OCI-LY3 (cell line): ENCODE data around the gene SFXN1.

Experiments used
- EZH2phosphoT487 ChIP-seq: fragments of 200-600 bp; shearing (Covaris generic); IDR thresholded peaks from 2 replicates; pipeline ENCODE4 v1.6.1; 2018; ENCODE audit warnings: antibody characterized with exemption, mixed run types, low read depth
- TF ChIP-seq, protein P1 (sequence below): fragments of 200-600, 300-600 bp; sonication (generic); IDR thresholded peaks from 2 replicates; pipeline ENCODE4 v1.5.1; 2014; ENCODE audit warnings: antibody characterized with exemption, low read length, low read depth

- TF ChIP-seq, protein P1, sequence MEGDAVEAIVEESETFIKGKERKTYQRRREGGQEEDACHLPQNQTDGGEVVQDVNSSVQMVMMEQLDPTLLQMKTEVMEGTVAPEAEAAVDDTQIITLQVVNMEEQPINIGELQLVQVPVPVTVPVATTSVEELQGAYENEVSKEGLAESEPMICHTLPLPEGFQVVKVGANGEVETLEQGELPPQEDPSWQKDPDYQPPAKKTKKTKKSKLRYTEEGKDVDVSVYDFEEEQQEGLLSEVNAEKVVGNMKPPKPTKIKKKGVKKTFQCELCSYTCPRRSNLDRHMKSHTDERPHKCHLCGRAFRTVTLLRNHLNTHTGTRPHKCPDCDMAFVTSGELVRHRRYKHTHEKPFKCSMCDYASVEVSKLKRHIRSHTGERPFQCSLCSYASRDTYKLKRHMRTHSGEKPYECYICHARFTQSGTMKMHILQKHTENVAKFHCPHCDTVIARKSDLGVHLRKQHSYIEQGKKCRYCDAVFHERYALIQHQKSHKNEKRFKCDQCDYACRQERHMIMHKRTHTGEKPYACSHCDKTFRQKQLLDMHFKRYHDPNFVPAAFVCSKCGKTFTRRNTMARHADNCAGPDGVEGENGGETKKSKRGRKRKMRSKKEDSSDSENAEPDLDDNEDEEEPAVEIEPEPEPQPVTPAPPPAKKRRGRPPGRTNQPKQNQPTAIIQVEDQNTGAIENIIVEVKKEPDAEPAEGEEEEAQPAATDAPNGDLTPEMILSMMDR, result no peak
- TF ChIP-seq EZH2phosphoT487, result no peak
These were observed 6.0 kb upstream of the SFXN1 start for GRCh38 chr5:175472378-175472777.
